ENCODE measurements around the gene RAB44. TPM values are rescaled to one million over a fixed set of nuclear protein-coding genes. Genes with fewer than 3 reads are reported as not detected.

Gene RAB44
- total RNA-seq, 1 experiment from 2014 or later = not detected

GRCh38 chr6:36735110-36736071 lies 37.8 kb downstream of the RAB44 start:
- DNase-seq (ENCODE audit: low read depth, low spot score) = no peak
- in situ Hi-C loops (cut with HindIII; ENCODE audit: low pct_unique_long_range_greater_than_20kb, low sequenced_read_pairs) = no loop called here

- in situ Hi-C loops (cut with HindIII; ENCODE audit: low pct_unique_long_range_greater_than_20kb, low sequenced_read_pairs) = no loop called here
Observed at GRCh38 chr6:36737043-36737785, 39.6 kb downstream of the RAB44 start.

GRCh38 chr6:36738108-36738507 lies 40.5 kb downstream of the RAB44 start:
- no peak for DNase-seq (ENCODE audit: low read depth, low spot score)
- in situ Hi-C loops (cut with HindIII; ENCODE audit: low pct_unique_long_range_greater_than_20kb, low sequenced_read_pairs) = no loop called here

More at GRCh38 chr6:36737043-36737785, 39.6 kb downstream of the RAB44 start:
- no peak for DNase-seq (ENCODE audit: low read depth, low spot score)

GRCh38 chr6:36739947-36740817 lies 42.6 kb downstream of the RAB44 start:
- DNase-seq (ENCODE audit: low read depth, low spot score) = no peak
- in situ Hi-C loops (cut with HindIII; ENCODE audit: low pct_unique_long_range_greater_than_20kb, low sequenced_read_pairs) = no loop called here

- in situ Hi-C loops (cut with HindIII; ENCODE audit: low pct_unique_long_range_greater_than_20kb, low sequenced_read_pairs) = no loop called here
- no peak for DNase-seq (ENCODE audit: low read depth, low spot score)
Observed at GRCh38 chr6:36740818-36741179, 43.2 kb downstream of the RAB44 start.

- in situ Hi-C loops (cut with HindIII; ENCODE audit: low pct_unique_long_range_greater_than_20kb, low sequenced_read_pairs) = no loop called here
- DNase-seq (ENCODE audit: low read depth, low spot score) = no peak
Observed at GRCh38 chr6:36742146-36742545, 44.5 kb downstream of the RAB44 start.

- in situ Hi-C loops (cut with HindIII; ENCODE audit: low pct_unique_long_range_greater_than_20kb, low sequenced_read_pairs) = no loop called here
- DNase-seq (ENCODE audit: low read depth, low spot score) = no peak
Observed at GRCh38 chr6:36743032-36743431, 45.4 kb downstream of the RAB44 start.

GRCh38 chr6:36743538-36744303 lies 46.1 kb downstream of the RAB44 start:
- DNase-seq (ENCODE audit: low read depth, low spot score) = no peak
- in situ Hi-C loops (cut with HindIII; ENCODE audit: low pct_unique_long_range_greater_than_20kb, low sequenced_read_pairs) = no loop called here

- no peak for DNase-seq (ENCODE audit: low read depth, low spot score)
- in situ Hi-C loops (cut with HindIII; ENCODE audit: low pct_unique_long_range_greater_than_20kb, low sequenced_read_pairs) = no loop called here
Observed at GRCh38 chr6:36744304-36744673, 46.7 kb downstream of the RAB44 start.

GRCh38 chr6:36745283-36745682 lies 47.7 kb downstream of the RAB44 start:
- in situ Hi-C loops (cut with HindIII; ENCODE audit: low pct_unique_long_range_greater_than_20kb, low sequenced_read_pairs) = no loop called here
- no peak for DNase-seq (ENCODE audit: low read depth, low spot score)

GRCh38 chr6:36745836-36746235 lies 48.2 kb downstream of the RAB44 start:
- no peak for DNase-seq (ENCODE audit: low read depth, low spot score)
- in situ Hi-C loops (cut with HindIII; ENCODE audit: low pct_unique_long_range_greater_than_20kb, low sequenced_read_pairs) = no loop called here

GRCh38 chr6:36746251-36746650 lies 48.6 kb downstream of the RAB44 start:
- DNase-seq (ENCODE audit: low read depth, low spot score) = no peak
- in situ Hi-C loops (cut with HindIII; ENCODE audit: low pct_unique_long_range_greater_than_20kb, low sequenced_read_pairs) = no loop called here

GRCh38 chr6:36749829-36750489 lies 52.3 kb downstream of the RAB44 start:
- in situ Hi-C loops (cut with HindIII; ENCODE audit: low pct_unique_long_range_greater_than_20kb, low sequenced_read_pairs) = no loop called here
- DNase-seq (ENCODE audit: low read depth, low spot score) = no peak

GRCh38 chr6:36751091-36751490 lies 53.5 kb downstream of the RAB44 start:
- DNase-seq (ENCODE audit: low read depth, low spot score) = no peak
- in situ Hi-C loops (cut with HindIII; ENCODE audit: low pct_unique_long_range_greater_than_20kb, low sequenced_read_pairs) = no loop called here

- in situ Hi-C loops (cut with HindIII; ENCODE audit: low pct_unique_long_range_greater_than_20kb, low sequenced_read_pairs) = no loop called here
Observed at GRCh38 chr6:36751833-36752186, 54.2 kb downstream of the RAB44 start.

GRCh38 chr6:36752187-36752885 lies 54.7 kb downstream of the RAB44 start:
- no peak for DNase-seq (ENCODE audit: low read depth, low spot score)
- in situ Hi-C loops (cut with HindIII; ENCODE audit: low pct_unique_long_range_greater_than_20kb, low sequenced_read_pairs) = no loop called here

More at GRCh38 chr6:36751833-36752186, 54.2 kb downstream of the RAB44 start:
- DNase-seq (ENCODE audit: low read depth, low spot score) = no peak

Data from SK-MEL-5 (cell line).